ENCODE results near the gene BCAS3.

DNA sequence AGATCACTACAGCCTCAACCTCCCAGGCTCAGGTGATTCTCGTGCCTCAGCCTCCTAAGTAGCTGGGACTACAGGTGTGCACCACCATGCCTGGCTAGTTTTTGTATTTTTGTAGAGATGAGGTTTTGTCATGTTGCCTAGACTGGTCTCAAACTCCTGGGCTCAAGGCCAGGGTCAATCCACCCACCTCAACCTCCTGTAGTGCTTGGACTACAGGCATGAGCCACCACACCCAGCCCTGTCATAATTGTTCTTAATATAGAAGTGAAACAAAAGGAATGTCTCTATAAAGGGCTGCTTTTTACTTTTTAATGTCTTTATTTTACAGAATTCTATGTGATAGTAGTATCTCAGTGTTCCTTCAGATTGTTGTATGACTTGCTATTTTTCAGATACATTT, 376.8 kb downstream of the BCAS3 start:
- TF ChIP-seq, protein P1, sequence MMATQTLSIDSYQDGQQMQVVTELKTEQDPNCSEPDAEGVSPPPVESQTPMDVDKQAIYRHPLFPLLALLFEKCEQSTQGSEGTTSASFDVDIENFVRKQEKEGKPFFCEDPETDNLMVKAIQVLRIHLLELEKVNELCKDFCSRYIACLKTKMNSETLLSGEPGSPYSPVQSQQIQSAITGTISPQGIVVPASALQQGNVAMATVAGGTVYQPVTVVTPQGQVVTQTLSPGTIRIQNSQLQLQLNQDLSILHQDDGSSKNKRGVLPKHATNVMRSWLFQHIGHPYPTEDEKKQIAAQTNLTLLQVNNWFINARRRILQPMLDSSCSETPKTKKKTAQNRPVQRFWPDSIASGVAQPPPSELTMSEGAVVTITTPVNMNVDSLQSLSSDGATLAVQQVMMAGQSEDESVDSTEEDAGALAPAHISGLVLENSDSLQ (IDR thresholded peaks at IDR 0.05): no peak
- TF ChIP-seq ZNF384 (IDR thresholded peaks at IDR 0.05): no peak
- no peak for TF ChIP-seq SP1 (IDR thresholded peaks at IDR 0.05)
